Effector memory CD8-positive, alpha-beta T cell (primary cell): Measurements from ENCODE around the gene HECTD1.

Experiments
- ATAC-seq: fragments of 150-1000 bp; cut with Tn5 transposase; replicated peaks from 2 replicates; pipeline ENCODE4 v1.10.0; 2021; ENCODE audit warnings: mild to moderate bottlenecking, moderate library complexity
- DNase-seq, 3 experiments: peaks; one replicate each; pipeline ENCODE4 v3.0.0; 2021
- H3K27ac Mint-ChIP-seq, 2 donors: one replicate each; pipeline ENCODE4 v1.8.0; 2022; ENCODE audit warnings: mild to moderate bottlenecking in 2 of 2, mixed read lengths in 2 of 2, moderate library complexity in 2 of 2
- H3K27me3 Mint-ChIP-seq, 2 donors: one replicate each; pipeline ENCODE4 v1.8.0; 2022; ENCODE audit warnings: mixed read lengths in 2 of 2
- H3K36me3 Mint-ChIP-seq: one replicate; pipeline ENCODE4 v1.8.0; 2022; ENCODE audit warnings: mild to moderate bottlenecking, moderate library complexity, mixed read lengths; ENCODE audit not compliant: insufficient read depth
- H3K4me1 Mint-ChIP-seq, 2 donors: one replicate each; pipeline ENCODE4 v1.8.0; 2022; ENCODE audit warnings: low read depth in 2 of 2, mixed read lengths in 2 of 2
- H3K4me3 Mint-ChIP-seq, 2 donors: one replicate each; pipeline ENCODE4 v1.8.0; 2022; ENCODE audit warnings: mild to moderate bottlenecking in 2 of 2, mixed read lengths in 2 of 2, moderate library complexity in 2 of 2
- H3K9me3 Mint-ChIP-seq, 2 donors: one replicate each; pipeline ENCODE4 v1.8.0; 2022; ENCODE audit warnings: mixed read lengths in 2 of 2

The HECTD1 gene

DNA sequence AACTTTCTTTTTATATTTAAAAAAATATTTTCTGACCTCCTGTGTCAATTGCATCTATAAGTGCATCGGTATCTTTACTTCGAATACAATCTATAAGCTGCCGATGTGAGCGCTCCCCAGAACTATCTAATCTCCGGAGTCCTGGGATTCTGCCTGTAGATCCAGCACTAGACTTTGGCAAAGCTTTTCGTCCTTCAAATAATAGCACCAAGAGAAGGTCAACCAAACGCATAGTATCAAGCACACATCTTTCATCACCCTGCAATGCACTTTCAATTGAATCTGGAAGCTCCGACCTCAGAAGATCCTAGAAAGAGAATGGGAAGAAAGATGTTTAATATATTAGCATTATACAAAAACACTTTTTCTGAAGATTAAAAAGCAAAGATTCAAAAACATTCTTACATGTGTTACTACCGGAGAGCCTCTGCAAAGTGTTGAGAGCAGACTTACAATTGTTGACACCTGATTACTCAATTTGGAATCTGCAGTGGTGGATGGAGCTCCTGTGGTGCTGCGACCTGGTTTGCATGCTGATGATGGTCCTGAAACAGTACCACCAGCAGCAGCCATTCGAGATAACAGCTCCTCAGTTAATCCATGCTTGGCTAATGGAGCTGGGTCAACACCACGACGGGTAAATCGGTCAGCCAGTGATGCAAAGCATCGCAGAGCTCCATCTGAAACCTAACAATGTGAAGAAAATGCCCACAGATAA lies 34.3 kb downstream of the HECTD1 start:
- Mint-ChIP-seq H3K4me1 (peaks cover 0 to 5% of the 10 kb centered on the region in 2 donors), H3K36me3 (peaks cover 88% of the 10 kb centered on the region), H3K27me3 (no peaks in the 10 kb centered on the region), H3K9me3 (no peaks in the 10 kb centered on the region), H3K4me3 (no peak overlapping the region), H3K27ac (peak overlapping the region in 1 of 2 donors; percentile 29)
- no peak for DNase-seq
- no peak for ATAC-seq

- H3K4me1 Mint-ChIP-seq = no peaks in the 10 kb centered on the region
- peak overlapping the region in 1 of 2 donors; percentile 83 for H3K27ac Mint-ChIP-seq
Measured at GRCh38 chr14:31172084-31172483, 35.5 kb downstream of the HECTD1 start.

GRCh38 chr14:31170411-31170810 lies 37.2 kb downstream of the HECTD1 start:
- Mint-ChIP-seq H3K4me1 (peaks cover 0 to under 1% of the 10 kb centered on the region in 2 donors), H3K4me3 (no peak overlapping the region), H3K9me3 (no peaks in the 10 kb centered on the region), H3K36me3 (peaks cover 92% of the 10 kb centered on the region), H3K27ac (peak overlapping the region in 1 of 2 donors; percentile 65), H3K27me3 (no peaks in the 10 kb centered on the region)
- ATAC-seq (no peak), DNase-seq (no peak)

More at GRCh38 chr14:31172084-31172483, 35.5 kb downstream of the HECTD1 start:
- ATAC-seq = no peak
- no peak overlapping the region for H3K4me3 Mint-ChIP-seq
- H3K36me3 Mint-ChIP-seq = peaks cover 91% of the 10 kb centered on the region
- no peak for DNase-seq
- no peaks in the 10 kb centered on the region for H3K9me3 Mint-ChIP-seq
- no peaks in the 10 kb centered on the region for H3K27me3 Mint-ChIP-seq

- H3K36me3 Mint-ChIP-seq = peaks cover 86% of the 10 kb centered on the region
- peaks cover 2 to 4% of the 10 kb centered on the region in 2 donors for H3K4me1 Mint-ChIP-seq
- H3K27ac Mint-ChIP-seq = peak overlapping the region in 1 of 2 donors; percentile 65
- H3K9me3 Mint-ChIP-seq = no peaks in the 10 kb centered on the region
- DNase-seq (no peak), ATAC-seq (no peak)
- no peak overlapping the region for H3K4me3 Mint-ChIP-seq
- H3K27me3 Mint-ChIP-seq = no peaks in the 10 kb centered on the region
Measured at GRCh38 chr14:31169877-31170276, 37.7 kb downstream of the HECTD1 start.

GRCh38 chr14:31167032-31167431 lies 40.6 kb downstream of the HECTD1 start:
- no peak for DNase-seq
- Mint-ChIP-seq H3K9me3 (no peaks in the 10 kb centered on the region), H3K27ac (no peak overlapping the region), H3K36me3 (peaks cover 82% of the 10 kb centered on the region), H3K4me3 (no peak overlapping the region), H3K4me1 (peaks cover 2 to 4% of the 10 kb centered on the region in 2 donors), H3K27me3 (no peaks in the 10 kb centered on the region)
- ATAC-seq = no peak

DNA sequence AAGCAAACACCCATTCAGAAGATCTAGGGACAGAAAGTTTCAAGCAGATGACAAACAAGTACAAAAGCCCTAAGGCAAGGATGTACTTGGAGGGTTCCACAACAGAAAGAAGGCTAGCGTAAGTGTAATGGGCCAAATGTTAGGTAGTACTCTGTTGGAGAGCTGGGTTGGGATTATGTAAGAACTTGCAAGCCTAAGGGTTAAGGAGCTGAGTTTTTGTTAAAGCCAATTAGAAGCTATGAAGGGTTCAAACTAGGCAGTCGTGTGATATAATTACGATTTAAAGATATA lies 41.4 kb downstream of the HECTD1 start:
- DNase-seq = no peak
- Mint-ChIP-seq H3K4me1 (peaks cover 2 to 4% of the 10 kb centered on the region in 2 donors), H3K27me3 (no peaks in the 10 kb centered on the region), H3K36me3 (peaks cover 83% of the 10 kb centered on the region), H3K9me3 (no peaks in the 10 kb centered on the region), H3K27ac (peak overlapping the region; percentile 17 to 81), H3K4me3 (no peak overlapping the region)
- no peak for ATAC-seq

DNA sequence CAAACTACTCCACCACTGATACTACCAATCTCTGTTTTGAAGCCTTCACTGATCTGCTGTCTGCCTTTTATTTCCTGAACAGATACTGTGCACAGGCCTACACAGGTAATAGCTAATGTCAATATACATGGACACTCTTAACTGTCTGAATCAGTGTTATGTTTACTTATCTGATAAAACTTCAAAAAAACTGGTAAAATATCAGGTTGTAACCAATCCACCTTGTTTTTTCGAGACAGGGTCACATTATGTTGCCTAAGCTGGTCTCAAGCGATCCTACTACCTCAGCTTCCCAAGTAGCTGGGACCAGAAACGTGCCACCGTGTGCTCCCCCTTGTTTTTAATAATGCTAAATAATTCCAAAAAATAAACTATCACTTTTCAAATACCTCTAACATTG lies 43.5 kb downstream of the HECTD1 start:
- H3K9me3 Mint-ChIP-seq = no peaks in the 10 kb centered on the region
- no peak overlapping the region for H3K27ac Mint-ChIP-seq
- peaks cover 2 to 4% of the 10 kb centered on the region in 2 donors for H3K4me1 Mint-ChIP-seq
- ATAC-seq = no peak
- H3K27me3 Mint-ChIP-seq = no peaks in the 10 kb centered on the region
- H3K36me3 Mint-ChIP-seq = peaks cover 73% of the 10 kb centered on the region
- no peak overlapping the region for H3K4me3 Mint-ChIP-seq
- DNase-seq = no peak

DNA sequence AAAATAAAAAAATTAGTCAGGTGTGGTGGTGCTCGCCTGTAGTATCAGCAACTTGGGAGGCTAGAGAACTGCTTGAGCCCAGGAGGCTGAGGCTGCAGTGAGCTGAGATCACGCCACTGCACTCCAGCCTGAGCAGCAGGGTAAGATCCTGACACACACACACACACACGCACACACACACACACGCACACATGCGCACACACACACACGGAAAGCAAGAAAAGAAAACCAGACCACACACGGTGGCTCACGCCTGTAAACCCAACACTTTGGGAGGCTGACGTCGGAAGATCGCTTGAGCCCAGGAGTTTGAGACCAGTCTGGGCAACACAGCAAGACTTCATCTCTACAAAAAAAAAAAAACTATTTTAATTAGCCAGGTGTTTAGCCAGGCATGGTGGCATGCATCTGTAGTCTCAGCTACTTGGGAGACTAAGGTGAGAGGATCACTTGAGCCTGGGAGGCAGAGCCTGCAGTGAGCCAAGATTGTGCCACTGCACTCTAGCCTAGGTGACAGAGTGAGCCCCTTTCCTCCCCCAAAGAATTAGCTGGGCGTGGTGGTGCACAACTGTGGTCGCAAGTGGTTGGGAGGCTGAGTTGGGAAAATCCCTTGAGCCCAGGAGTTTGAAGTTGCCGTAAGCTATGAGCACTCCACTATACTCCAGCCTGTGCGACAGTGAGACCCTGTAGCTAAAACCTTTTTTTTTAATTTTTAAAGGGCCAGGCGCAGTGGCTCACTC lies 44.5 kb downstream of the HECTD1 start:
- Mint-ChIP-seq H3K4me3 (no peak overlapping the region), H3K27me3 (no peaks in the 10 kb centered on the region), H3K4me1 (peaks cover 2 to 4% of the 10 kb centered on the region in 2 donors), H3K9me3 (no peaks in the 10 kb centered on the region), H3K27ac (peak overlapping the region; percentile 60 to 74), H3K36me3 (peaks cover 64% of the 10 kb centered on the region)
- ATAC-seq (no peak), DNase-seq (no peak)

DNA sequence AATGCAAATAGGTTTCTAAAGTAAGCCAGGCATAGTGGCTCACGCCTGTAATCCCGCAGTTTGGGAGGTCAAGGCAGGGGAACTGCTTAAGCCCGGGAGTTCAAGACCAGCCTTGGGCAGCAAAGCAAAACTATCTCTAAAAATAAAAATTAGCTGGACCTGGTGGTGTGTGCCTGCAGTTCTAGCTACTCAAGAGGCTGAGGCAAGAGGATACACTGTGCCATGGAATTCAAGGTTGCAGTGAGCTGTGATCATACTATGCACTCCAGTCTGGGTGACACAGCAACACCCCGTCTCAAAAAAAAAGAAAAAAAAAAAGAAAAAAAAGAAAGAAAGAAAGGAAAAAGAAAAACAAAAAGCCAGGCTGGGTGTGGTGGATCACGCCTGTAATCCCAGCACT lies 46.3 kb downstream of the HECTD1 start:
- DNase-seq (no peak), ATAC-seq (no peak)
- Mint-ChIP-seq H3K27me3 (no peaks in the 10 kb centered on the region), H3K27ac (no peak overlapping the region), H3K4me3 (no peak overlapping the region), H3K4me1 (peaks cover 2 to 4% of the 10 kb centered on the region in 2 donors), H3K9me3 (no peaks in the 10 kb centered on the region), H3K36me3 (peaks cover 65% of the 10 kb centered on the region)

- H3K36me3 Mint-ChIP-seq = peaks cover 74% of the 10 kb centered on the region
- no peak for DNase-seq
- H3K27ac Mint-ChIP-seq = no peak overlapping the region
Measured at GRCh38 chr14:31159682-31160296, 47.8 kb downstream of the HECTD1 start.

GRCh38 chr14:31154956-31155355 lies 52.6 kb downstream of the HECTD1 start:
- Mint-ChIP-seq H3K4me3 (no peak overlapping the region), H3K36me3 (peaks cover 84% of the 10 kb centered on the region), H3K27me3 (no peaks in the 10 kb centered on the region), H3K4me1 (no peaks in the 10 kb centered on the region), H3K9me3 (no peaks in the 10 kb centered on the region), H3K27ac (no peak overlapping the region)
- ATAC-seq (no peak), DNase-seq (no peak)

More at GRCh38 chr14:31159682-31160296, 47.8 kb downstream of the HECTD1 start:
- H3K9me3 Mint-ChIP-seq = no peaks in the 10 kb centered on the region
- no peak overlapping the region for H3K4me3 Mint-ChIP-seq
- H3K27me3 Mint-ChIP-seq = no peaks in the 10 kb centered on the region
- ATAC-seq = no peak
- H3K4me1 Mint-ChIP-seq = no peaks in the 10 kb centered on the region

DNA sequence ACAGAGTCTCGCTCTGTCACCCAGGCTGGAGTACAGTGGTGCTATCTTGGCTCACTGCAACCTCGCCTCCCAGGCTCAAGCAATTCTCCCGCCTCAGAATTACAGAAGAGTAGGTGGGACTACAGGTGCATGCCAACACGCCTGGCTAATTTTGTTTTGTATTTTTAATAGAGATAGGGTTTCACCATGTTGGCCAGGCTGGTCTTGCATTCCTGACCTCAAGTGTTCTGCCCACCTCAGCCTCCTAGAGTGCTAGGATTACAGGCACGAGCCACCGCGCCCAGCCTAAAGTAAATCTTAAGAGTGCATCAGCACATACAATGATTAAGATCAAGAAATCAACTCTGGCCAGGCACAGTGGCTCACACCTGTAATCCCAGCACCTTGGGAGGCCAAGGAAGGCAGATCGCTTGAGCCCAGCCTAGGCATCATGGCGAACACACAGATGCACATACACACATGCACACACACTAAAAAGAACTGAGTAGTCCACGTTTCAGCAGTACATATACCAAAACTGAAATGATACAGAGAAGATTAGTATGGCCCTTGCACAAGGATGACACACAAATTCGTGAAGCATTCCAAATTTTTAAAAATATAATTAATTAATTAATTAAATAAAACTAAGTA lies 65.0 kb downstream of the HECTD1 start:
- Mint-ChIP-seq H3K4me1 (no peaks in the 10 kb centered on the region), H3K27me3 (no peaks in the 10 kb centered on the region), H3K9me3 (no peaks in the 10 kb centered on the region), H3K27ac (no peak overlapping the region), H3K4me3 (no peak overlapping the region), H3K36me3 (peaks cover 83% of the 10 kb centered on the region)
- no peak for DNase-seq
- no peak for ATAC-seq

GRCh38 chr14:31139301-31139847 lies 68.2 kb downstream of the HECTD1 start:
- H3K9me3 Mint-ChIP-seq = no peaks in the 10 kb centered on the region
- no peaks in the 10 kb centered on the region for H3K27me3 Mint-ChIP-seq
- ATAC-seq (no peak), DNase-seq (no peak)
- H3K36me3 Mint-ChIP-seq = peaks cover 82% of the 10 kb centered on the region
- H3K4me3 Mint-ChIP-seq = no peak overlapping the region
- H3K4me1 Mint-ChIP-seq = no peaks in the 10 kb centered on the region
- H3K27ac Mint-ChIP-seq = no peak overlapping the region
